ENCODE measurements around the gene DNAJC12.
"Not testable (repeated sequence)": the region's sequence is repeated elsewhere in the genome, so short reads cannot be mapped to it uniquely, and the experiment has no call there.

Gene DNAJC12

DNA sequence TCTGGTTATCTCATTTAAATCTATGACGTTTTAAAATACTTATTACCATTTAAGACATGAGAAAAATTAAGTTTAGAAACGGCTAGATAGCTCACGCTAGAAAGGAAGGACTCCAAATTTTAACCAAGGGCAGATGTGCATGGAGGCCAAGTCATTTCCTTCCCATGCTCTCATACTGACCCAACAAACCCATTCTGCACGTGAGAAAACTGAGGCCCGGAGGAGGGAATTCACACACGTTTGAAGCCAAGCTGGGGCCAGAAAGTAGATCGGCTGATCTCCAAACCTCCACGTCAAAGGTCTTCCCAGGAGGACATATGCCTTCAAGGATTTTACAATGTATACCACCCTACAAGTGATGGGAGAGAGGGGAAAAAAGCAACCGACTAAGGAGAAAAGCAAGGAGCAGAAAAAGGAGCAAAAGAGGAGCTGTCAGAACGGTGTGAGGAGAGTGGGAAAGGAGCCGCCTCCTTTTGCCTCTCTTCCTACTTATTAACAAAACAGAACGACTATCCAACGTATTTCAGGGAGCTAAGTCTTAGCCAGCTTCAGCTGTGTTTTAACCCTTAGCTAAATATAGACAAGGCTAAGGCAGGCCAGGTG, 45.8 kb upstream of the DNAJC12 start:
- Histone ChIP-seq H3K9me3 (ENCODE audit: insufficient read depth, low read depth, low read length) (no peaks in the 10 kb centered on the region), H3F3A (ENCODE audit: low read depth) (no peaks in the 10 kb centered on the region), H3K79me2 (ENCODE audit: insufficient read depth, low read length) (peaks cover 35% of the 10 kb centered on the region), H3K27me3 (ENCODE audit: insufficient read depth, low read length, poor library complexity, severe bottlenecking) (no peaks in the 10 kb centered on the region), H3K4me3 (ENCODE audit: low read length, poor library complexity, severe bottlenecking) (peak overlapping the region; percentile 81), H3K9ac (ENCODE audit: low read depth, low read length, poor library complexity, severe bottlenecking) (peak overlapping the region; percentile 80), H3K4me1 (ENCODE audit: insufficient read depth, low read length, poor library complexity, severe bottlenecking) (peaks cover 27% of the 10 kb centered on the region), H4K20me1 (ENCODE audit: insufficient read depth, low read length, poor library complexity, severe bottlenecking) (peaks cover 32% of the 10 kb centered on the region), H2AFZ (ENCODE audit: low read length) (peak overlapping the region; percentile 98), H3K36me3 (ENCODE audit: insufficient read depth, low read length) (peaks cover 6% of the 10 kb centered on the region; the same call in 1 of the 2 replicates), H3K9me2 (replicated peaks; ENCODE audit: low read depth, low read length) (no peaks in the 10 kb centered on the region), H3K4me2 (ENCODE audit: low read depth, low read length, poor library complexity, severe bottlenecking) (peak overlapping the region; percentile 84)
- no peak for TF ChIP-seq EZH2phosphoT487 (IDR thresholded peaks at IDR 0.05; ENCODE audit: borderline replicate concordance)
- TF ChIP-seq, protein P1, sequence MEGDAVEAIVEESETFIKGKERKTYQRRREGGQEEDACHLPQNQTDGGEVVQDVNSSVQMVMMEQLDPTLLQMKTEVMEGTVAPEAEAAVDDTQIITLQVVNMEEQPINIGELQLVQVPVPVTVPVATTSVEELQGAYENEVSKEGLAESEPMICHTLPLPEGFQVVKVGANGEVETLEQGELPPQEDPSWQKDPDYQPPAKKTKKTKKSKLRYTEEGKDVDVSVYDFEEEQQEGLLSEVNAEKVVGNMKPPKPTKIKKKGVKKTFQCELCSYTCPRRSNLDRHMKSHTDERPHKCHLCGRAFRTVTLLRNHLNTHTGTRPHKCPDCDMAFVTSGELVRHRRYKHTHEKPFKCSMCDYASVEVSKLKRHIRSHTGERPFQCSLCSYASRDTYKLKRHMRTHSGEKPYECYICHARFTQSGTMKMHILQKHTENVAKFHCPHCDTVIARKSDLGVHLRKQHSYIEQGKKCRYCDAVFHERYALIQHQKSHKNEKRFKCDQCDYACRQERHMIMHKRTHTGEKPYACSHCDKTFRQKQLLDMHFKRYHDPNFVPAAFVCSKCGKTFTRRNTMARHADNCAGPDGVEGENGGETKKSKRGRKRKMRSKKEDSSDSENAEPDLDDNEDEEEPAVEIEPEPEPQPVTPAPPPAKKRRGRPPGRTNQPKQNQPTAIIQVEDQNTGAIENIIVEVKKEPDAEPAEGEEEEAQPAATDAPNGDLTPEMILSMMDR (conservative IDR thresholded peaks at IDR 0.05; ENCODE audit: low read length): no peak

DNA sequence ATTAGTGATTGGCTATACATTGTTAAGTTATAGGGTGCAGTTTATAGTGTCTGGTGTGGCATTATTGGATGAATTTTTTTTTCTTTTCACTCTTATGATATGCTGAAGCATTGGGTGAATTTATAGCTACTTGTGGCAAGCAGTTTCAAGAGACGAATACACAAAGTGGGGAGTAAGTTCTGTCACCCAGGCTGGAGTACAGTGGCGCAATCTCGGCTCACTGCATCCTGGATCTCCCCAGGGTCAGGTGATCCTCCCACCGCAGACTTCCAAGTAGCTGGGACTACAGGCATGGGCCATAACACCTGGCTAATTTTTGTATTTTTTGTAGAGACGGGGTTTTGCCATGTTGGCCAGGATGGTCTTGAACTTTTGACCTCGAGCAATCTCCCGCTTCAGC, 40.1 kb upstream of the DNAJC12 start:
- Histone ChIP-seq H3K27me3 (ENCODE audit: insufficient read depth, low read length, poor library complexity, severe bottlenecking) (no peaks in the 10 kb centered on the region), H3K9me3 (ENCODE audit: insufficient read depth, low read depth, low read length) (no peaks in the 10 kb centered on the region), H3K36me3 (ENCODE audit: insufficient read depth, low read length) (no peaks in the 10 kb centered on the region), H3K9ac (ENCODE audit: low read depth, low read length, poor library complexity, severe bottlenecking) (no peak overlapping the region), H3K79me2 (ENCODE audit: insufficient read depth, low read length) (no peaks in the 10 kb centered on the region), H4K20me1 (ENCODE audit: insufficient read depth, low read length, poor library complexity, severe bottlenecking) (no peaks in the 10 kb centered on the region), H3K4me3 (ENCODE audit: low read length, poor library complexity, severe bottlenecking) (no peak overlapping the region), H3K9me2 (replicated peaks; ENCODE audit: low read depth, low read length) (no peaks in the 10 kb centered on the region), H3F3A (ENCODE audit: low read depth) (no peaks in the 10 kb centered on the region), H3K4me2 (ENCODE audit: low read depth, low read length, poor library complexity, severe bottlenecking) (no peak overlapping the region), H3K4me1 (ENCODE audit: insufficient read depth, low read length, poor library complexity, severe bottlenecking) (no peaks in the 10 kb centered on the region), H2AFZ (ENCODE audit: low read length) (no peak overlapping the region; the same call in 1 of the 2 replicates)
- TF ChIP-seq, protein P1 (conservative IDR thresholded peaks at IDR 0.05; ENCODE audit: low read length): no peak
- no peak for TF ChIP-seq EZH2phosphoT487 (IDR thresholded peaks at IDR 0.05; ENCODE audit: borderline replicate concordance)

DNA sequence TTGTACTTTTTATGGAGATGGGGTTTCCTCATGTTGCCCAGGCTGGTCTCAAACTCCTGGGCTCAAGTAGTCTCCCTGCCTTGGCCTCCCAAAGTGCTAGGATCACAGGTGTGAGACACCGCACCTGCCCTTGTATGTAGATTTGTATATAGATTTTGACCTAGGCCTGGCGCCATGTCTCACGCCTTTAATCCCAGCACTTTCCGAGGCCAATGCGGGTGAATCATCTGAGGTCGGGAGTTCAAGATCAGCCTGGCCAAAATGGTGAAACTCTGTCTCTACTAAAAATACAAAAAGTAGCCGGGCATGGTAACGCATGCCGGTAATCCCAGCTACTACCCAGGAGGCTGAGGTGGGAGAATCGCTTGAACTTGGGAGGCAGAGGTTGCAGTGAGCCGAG, 39.4 kb upstream of the DNAJC12 start:
- H3K9me2 ChIP-seq (replicated peaks; ENCODE audit: low read depth, low read length); H3K79me2 ChIP-seq (ENCODE audit: insufficient read depth, low read length); H3K9ac ChIP-seq (ENCODE audit: low read depth, low read length, poor library complexity, severe bottlenecking); H3F3A ChIP-seq (ENCODE audit: low read depth); H3K4me3 ChIP-seq (ENCODE audit: low read length, poor library complexity, severe bottlenecking); H3K36me3 ChIP-seq (ENCODE audit: insufficient read depth, low read length); H2AFZ ChIP-seq (ENCODE audit: low read length); H3K9me3 ChIP-seq (ENCODE audit: insufficient read depth, low read depth, low read length); H4K20me1 ChIP-seq (ENCODE audit: insufficient read depth, low read length, poor library complexity, severe bottlenecking); H3K4me2 ChIP-seq (ENCODE audit: low read depth, low read length, poor library complexity, severe bottlenecking); H3K27me3 ChIP-seq (ENCODE audit: insufficient read depth, low read length, poor library complexity, severe bottlenecking); H3K4me1 ChIP-seq (ENCODE audit: insufficient read depth, low read length, poor library complexity, severe bottlenecking): not testable (repeated sequence)

Measured in Loucy (cell line).